ENCODE measurements around the gene SHROOM2. TPM values are rescaled to one million over a fixed set of nuclear protein-coding genes. Genes with fewer than 3 reads are reported as not detected.

Gene SHROOM2
- total RNA-seq, 1 donor = 4.3 TPM

- TF ChIP-seq CTCF (IDR thresholded peaks at IDR 0.05; ENCODE audit: insufficient read depth, low read depth, low read length) = no peak
These were observed 171.5 kb downstream of the SHROOM2 start for GRCh38 chrX:9957743-9958142.

GRCh38 chrX:9958183-9958582 is 172.0 kb downstream of the SHROOM2 start:
- H3K4me3 ChIP-seq (ENCODE audit: low read depth, low read length) = no peak overlapping the region
- no peak for DNase-seq (ENCODE audit: low read depth)
- no peak for TF ChIP-seq CTCF (IDR thresholded peaks at IDR 0.05; ENCODE audit: insufficient read depth, low read depth, low read length)

More at GRCh38 chrX:9957743-9958142, 171.5 kb downstream of the SHROOM2 start:
- no peak overlapping the region for H3K4me3 ChIP-seq (ENCODE audit: low read depth, low read length)
- no peak for DNase-seq (ENCODE audit: low read depth)

GRCh38 chrX:9961750-9962149 is 175.5 kb downstream of the SHROOM2 start:
- no peak overlapping the region for H3K4me3 ChIP-seq (ENCODE audit: low read depth, low read length)
- TF ChIP-seq CTCF (IDR thresholded peaks at IDR 0.05; ENCODE audit: insufficient read depth, low read depth, low read length) = no peak
- no peak for DNase-seq (ENCODE audit: low read depth)

- no peak within 1 kb of the TSS for H3K4me3 ChIP-seq (ENCODE audit: low read depth, low read length)
- no peak for TF ChIP-seq CTCF (IDR thresholded peaks at IDR 0.05; ENCODE audit: insufficient read depth, low read depth, low read length)
These were observed 180.7 kb downstream of the SHROOM2 start, which contains the start of gene CLDN34 for GRCh38 chrX:9966775-9967408. Gene CLDN34, plus strand, starts transcription at chrX:9967358. Its CDS starts 0 bp downstream, at chrX:9967358.

GRCh38 chrX:9977635-9978034 is 191.4 kb downstream of the SHROOM2 start:
- DNase-seq (ENCODE audit: low read depth) = no peak
- TF ChIP-seq CTCF (IDR thresholded peaks at IDR 0.05; ENCODE audit: insufficient read depth, low read depth, low read length) = no peak
- no peak overlapping the region for H3K4me3 ChIP-seq (ENCODE audit: low read depth, low read length)

More at GRCh38 chrX:9966775-9967408, 180.7 kb downstream of the SHROOM2 start, which contains the start of gene CLDN34:
- peak; percentile 5 for DNase-seq (ENCODE audit: low read depth)

GRCh38 chrX:9980401-9980800 is 194.2 kb downstream of the SHROOM2 start:
- H3K4me3 ChIP-seq (ENCODE audit: low read depth, low read length) = no peak overlapping the region
- DNase-seq (ENCODE audit: low read depth) = no peak
- TF ChIP-seq CTCF (IDR thresholded peaks at IDR 0.05; ENCODE audit: insufficient read depth, low read depth, low read length) = no peak

- TF ChIP-seq CTCF (IDR thresholded peaks at IDR 0.05; ENCODE audit: insufficient read depth, low read depth, low read length) = no peak
- no peak overlapping the region for H3K4me3 ChIP-seq (ENCODE audit: low read depth, low read length)
- DNase-seq (ENCODE audit: low read depth) = no peak
These were observed 194.7 kb downstream of the SHROOM2 start for GRCh38 chrX:9980927-9981326.
